HG03520 (cell line): ENCODE data around the gene FBXL13.
"Not testable (repeated sequence)": the region's sequence is repeated elsewhere in the genome, so short reads cannot be mapped to it uniquely, and the experiment has no call there.

ENCODE experiments used
- ATAC-seq: cut with Tn5 transposase; IDR thresholded peaks from one replicate; pipeline ENCODE4 v1.9.1; 2021; ENCODE audit warnings: mild to moderate bottlenecking, moderate library complexity; ENCODE audit not compliant: unreplicated experiment

Gene FBXL13

DNA sequence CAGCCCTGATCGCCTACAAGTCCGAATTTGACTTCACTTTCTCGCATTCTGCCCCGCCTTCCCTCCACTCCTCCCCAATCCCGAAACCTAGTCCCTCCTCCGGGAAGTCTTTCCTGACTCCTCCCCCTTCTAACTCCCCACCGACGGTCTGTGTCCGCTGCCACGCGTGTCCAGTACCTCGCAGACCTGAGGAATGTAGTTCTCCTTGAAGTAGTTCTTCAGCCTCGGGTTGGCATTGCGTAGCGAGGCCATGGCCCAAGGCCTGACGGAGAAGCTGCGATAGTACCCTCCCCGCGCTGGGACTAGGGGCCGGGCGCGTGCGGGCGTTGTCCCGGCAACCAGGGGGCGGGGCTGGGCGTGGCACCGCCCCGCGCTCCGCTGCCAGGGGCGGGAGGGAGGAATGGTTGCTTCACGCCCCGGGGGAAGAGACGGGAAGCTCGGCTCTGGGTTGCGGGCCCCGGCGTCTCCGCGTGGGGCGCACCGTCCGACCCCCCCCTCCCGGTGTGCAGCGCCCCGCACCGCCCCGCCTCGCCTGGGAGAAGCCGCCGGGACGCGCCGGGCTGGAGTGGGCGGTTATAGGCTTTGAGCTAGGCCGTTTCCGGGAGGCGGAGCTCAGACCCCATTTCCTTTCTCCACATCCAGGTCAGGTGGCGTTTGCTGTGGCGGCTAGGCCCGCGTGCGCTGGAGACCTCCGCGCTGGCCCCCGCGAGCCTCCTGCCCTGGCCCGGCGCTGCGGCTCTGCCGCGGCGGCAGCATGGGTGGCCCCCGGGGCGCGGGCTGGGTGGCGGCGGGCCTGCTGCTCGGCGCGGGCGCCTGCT is at the start of gene FBXL13, which contains the start of gene ARMC10:
Gene FBXL13 (minus strand): TSS at position 278 of the 818 bp plus-strand sequence.
Gene ARMC10 (plus strand): TSS at position 622 of the 818 bp plus-strand sequence. CDS start 133 bp downstream, at position 755.
- peak; percentile 87 for ATAC-seq

DNA sequence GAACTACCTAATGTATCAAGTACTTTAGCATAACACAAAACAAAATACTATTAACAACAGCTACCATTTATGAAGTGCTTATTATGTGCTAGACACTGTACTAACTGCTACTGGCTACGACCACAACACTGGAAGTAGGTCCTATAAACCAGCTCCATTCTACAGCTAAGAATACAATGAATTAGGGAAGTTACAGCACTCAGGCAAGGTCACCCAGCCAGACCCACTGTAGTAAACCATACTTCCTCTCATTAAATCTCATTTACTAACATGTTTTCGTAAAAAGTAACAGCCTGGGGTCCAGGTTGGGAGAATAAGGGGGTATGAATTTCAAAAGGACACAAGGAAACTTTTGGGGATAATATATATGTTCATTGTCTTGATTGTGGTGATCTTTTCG is 48.9 kb upstream of the FBXL13 start:
- ATAC-seq, result no peak

DNA sequence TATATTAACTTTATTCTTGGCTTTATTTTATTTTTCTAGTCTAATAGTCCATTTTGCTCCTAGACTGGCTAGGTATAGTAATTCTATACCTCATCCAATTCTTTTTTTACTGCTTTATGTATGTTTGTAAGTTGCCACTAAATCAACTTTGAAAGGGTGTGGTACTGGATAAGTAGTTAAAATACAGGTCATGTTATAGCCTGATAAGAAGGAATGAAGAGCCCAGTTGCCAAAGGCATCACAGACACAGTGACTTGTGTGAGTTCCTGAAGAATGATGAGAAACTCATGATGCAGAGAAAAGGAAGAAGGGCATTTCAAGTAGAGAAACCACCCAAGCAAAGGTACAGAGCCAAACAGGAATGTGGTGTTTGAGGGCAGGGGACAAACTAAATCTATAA is 47.0 kb upstream of the FBXL13 start:
- no peak for ATAC-seq

DNA sequence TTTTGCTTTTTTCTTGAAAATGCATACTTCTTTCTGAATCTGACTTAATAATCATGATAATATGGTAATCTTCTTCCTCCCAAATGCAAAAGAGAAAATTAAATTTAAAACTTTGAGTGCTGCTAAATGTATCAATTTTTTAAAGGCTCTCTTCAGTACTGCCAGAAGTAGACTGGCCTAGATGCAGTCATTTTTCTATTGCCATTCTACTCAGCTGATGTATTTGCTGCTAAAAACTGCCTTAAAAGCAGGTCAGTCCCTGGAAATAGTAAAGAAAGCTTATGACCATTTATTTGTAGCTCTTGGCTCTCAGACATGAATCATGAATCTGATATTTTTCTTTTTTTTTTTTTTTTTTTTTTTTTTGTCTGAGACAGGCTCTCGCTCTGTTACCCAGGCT is 45.8 kb upstream of the FBXL13 start:
- no peak for ATAC-seq

DNA sequence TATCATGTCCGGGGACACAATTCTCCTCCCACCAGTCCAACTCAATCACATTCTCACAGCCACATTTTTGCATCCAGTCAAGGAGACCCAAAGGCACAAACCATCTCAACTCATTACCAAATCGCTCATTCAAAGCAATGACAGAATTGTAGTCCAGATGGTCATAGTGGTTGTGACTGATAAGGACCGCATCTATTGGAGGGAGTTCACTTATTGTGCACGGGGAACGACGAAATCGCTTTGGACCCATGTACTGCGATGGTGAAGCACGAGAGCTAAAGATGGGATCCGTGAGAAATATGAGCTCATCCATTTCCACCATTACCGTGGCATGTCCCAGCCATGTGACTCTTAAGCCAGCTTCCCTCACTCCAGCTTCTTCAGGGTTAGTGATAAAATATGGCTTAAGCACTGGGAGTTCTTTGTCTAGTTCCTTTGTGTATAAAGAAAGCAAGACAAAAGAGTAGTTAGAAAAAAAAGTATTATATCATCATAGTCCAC is 45.2 kb upstream of the FBXL13 start:
- no peak for ATAC-seq

DNA sequence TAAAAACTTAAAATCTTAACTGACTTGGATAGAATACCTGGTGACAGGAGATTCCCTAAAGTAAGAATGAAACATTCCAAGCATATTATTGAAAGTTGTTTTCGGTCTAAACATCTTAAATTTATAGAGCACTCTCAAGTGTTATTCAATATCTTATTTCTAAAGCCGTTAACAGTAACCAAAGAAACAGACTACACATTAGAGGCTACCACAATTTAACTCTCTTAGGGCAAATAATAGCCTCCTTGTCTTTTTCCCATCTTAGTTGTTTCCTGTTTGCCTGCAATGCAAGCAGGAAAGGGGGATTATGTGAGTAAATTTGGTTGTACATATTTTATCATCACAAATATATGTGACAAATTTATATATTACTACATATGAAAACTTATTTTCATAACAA is 42.9 kb upstream of the FBXL13 start:
- ATAC-seq, result no peak

DNA sequence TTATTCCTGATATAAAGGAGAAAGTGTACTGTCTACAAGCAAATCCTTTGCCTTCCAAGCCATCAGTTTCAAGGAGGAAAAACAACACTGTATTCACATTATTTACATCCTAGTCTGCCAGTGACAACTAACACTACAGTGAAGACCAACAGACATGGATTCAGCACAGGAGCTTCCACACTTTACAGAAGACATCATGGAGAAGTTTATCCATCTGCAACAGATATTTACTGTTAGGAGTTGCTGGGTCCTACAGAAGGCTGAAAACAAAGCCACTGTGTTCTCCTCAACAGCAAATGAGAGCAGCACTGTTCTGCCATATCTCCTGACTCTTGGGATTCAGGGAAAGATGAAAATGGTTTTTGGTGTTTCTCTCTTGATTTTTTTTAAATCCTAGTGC is 42.4 kb upstream of the FBXL13 start:
- ATAC-seq, result no peak

DNA sequence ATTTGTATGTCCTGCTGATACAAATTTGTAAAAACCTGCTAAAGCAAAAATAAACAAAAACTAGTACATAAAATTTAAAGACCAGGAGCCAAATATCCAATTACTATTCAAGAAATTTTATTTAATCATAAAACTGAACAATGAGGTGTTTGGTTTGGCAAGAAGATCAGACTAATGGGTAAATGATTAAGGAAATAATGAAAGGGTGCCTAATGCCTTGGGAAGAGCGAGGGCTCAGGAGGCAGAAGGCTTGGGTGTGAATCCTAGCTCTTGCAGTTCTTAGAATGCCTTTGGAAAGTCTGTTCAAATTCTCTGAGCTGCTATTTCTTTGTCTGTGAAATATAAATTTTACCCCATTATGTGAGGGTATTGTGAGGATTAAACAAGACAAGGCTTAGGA is 41.9 kb upstream of the FBXL13 start:
- ATAC-seq, result no peak

DNA sequence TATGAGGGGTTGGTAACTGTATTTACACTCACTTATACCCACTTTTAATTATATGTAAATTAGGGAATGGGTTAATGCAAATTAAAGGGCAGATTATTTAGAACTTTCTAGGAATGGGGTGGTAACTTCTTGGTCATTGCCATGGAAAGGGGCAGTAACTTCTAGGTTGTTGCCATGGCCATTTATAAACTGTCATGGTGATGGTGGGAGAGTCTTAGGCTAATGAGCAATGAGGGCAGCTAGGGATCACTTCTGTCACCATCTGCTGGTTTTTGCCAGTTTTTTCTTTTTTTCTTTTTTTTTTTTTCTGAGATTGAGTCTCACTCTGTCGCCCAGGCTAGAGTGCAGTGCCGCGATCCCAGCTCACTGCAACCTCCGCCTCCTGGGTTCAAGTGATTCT is 41.2 kb upstream of the FBXL13 start:
- no peak for ATAC-seq

DNA sequence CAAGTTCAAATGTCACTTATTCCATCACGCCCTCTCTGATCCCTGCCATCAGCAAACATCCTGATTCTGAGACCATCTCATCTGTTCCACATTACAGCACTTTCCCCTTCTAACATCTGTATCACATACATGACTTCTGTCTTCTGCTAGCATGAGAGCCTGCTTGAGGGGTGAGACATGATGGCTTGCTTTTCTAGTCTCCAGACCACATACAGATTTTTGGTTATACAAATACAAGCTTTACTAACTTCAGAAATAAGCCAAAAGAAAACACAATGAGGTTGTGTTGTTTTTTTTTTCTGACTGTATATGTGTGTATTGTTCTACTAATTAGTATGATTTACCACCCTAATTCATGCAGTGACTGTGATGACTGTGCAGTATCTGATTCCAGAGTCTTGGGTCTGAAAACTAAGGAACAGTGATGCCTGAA is 40.0 kb upstream of the FBXL13 start:
- no peak for ATAC-seq

DNA sequence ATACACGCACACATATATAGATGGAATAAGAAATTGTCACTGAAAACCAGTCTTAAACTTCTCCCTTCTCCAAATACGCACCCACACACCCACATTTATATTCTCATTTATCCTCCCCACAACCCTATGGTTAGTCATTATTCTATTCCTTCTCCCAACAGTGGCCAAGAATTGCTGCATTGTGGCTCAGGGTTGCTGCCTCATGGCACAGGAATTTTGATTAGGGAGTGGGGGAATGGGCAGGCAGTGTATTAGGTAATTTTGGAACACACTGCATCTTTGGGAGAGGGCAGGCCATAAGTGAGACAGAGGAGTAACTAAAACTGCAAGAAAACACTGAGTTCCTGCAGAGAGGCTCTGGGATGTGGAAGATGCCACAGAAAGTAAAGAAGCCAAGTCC is 38.6 kb upstream of the FBXL13 start:
- no peak for ATAC-seq

DNA sequence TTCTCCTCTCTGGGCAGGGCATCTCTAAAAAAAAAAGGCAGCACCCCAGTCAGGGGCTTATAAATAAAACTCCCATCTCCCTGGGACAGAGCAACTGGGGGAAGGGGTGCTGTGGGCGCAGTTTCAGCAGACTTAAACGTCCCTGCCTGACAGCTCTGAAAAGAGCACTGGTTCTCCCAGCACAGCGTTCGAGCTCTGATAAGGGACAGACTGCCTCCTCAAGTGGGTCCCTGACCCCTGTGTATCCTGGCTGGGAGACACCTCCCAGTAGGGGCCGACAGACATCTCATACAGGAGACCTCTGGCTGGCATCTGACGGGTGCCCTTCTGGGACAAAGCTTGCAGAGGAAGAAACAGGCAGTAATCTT is 32.1 kb upstream of the FBXL13 start:
- not testable (repeated sequence) for ATAC-seq

DNA sequence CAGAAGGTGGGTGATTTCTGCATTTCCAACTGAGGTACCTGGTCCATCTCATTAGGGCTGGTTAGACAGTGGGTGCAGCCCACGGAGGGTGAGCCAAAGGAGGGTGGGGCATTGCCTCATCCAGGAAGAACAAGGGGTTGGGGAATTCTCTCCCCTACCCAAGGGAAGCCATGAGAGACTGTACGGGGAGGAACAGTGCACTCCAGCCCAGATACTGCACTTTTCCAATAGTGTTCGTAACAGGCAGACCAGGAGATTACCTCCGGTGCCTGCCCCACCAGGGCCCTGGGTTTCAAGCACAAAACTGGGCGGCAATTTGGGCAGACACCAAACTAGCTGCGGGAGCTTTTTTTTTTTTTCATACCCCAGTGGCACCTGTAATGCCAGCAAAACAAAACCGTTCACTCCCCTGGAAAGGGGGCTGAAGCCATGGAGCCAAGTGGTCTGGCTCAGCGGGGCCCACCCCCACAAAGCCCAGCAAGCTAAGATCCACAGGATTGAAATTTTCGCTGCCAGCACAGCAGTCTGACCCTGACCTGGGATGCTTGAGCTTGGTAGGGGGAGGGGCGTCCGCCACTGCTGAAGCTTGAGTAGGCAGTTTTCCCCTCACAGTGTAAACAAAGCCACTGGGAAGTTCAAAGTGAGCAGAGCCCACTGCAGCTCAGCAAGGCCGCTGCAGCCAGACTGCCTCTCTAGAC is 31.6 kb upstream of the FBXL13 start:
- no peak for ATAC-seq

DNA sequence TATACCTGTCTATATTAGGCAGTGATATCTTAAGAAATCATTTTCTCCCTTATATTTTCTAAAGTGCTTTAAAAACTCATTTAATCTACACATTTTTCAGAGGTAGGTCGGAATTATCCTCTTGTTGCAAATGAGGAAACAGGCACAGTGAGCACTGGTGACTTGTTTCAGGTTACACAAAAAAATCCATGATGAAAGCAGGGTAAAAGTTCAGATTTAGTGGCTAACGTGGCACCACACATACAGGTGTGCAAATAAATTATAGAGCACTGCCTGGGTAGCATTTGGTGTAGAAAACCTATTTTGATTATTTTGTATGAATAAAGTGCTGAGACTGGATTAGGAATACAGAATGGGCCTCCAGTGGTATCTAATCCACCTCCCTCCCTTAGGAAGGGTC is 26.9 kb upstream of the FBXL13 start:
- ATAC-seq, result no peak

DNA sequence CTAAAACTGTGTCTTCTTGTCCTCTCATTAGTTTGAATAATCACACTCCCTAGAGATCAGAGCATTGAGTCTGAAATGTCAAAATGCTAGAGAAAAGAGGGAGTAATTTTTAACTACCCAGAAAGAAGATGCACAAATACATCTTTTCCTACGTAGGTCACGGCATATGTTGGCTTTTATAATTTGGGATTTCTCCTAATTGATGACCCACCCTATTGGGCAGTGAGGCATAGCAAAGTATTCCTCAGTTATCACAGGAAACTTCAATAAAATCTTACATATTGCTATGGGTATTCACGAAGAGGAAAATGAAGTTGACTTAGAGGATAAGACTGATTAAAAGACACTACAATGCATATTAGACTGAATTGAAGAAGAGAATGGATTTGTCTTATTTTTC is 25.8 kb upstream of the FBXL13 start:
- ATAC-seq, result no peak

DNA sequence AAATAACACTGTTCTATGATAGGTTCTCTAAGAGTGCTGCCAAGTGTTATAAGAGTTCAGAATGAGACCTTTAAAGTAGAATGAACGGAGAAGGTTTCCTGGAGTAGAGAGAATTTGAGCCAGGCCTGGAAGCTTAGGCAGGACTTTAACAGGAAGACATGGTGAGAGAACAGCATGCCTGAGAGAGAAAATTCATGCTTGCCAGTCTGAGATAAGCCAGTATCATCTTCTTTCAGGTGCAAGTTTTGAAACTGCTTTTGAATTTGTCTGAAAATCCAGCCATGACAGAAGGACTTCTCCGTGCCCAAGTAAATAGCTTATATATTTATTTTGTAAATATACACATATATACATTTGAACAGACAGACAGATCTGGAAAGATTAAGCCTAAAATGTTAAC is 22.4 kb upstream of the FBXL13 start:
- ATAC-seq, result no peak

DNA sequence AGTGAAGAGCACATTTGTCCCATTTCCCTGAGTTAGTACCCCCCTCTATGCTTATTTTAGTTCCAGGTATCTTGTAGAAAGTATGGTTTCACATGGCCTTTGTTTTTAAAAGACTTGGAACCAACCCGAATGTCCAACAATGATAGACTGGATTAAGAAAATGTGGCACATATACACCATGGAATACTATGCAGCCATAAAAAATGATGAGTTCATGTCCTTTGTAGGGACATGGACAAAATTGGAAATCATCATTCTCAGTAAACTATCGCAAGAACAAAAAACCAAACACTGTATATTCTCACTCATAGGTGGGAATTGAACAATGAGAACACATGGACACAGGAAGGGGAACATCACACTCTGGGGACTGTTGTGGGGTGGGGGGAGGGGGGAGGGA is 21.0 kb upstream of the FBXL13 start:
- not testable (repeated sequence) for ATAC-seq

DNA sequence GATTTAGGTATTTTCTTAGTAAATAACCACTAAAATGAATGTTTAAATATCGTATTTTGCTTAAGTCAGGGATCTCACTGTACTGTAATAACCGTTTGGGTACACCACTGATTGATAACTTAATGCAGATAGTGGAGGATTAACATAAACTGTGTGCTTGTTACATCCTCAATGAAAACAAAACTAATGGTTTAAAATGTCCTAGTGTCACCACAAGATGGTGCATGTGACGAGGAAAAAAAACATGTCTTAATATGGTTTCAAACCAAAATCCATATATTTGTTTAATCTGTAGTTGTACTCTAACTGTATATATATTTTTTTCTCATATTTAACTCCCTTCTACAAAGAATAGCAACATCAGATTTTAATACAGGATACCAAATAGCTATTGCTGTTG is 19.5 kb upstream of the FBXL13 start:
- no peak for ATAC-seq

DNA sequence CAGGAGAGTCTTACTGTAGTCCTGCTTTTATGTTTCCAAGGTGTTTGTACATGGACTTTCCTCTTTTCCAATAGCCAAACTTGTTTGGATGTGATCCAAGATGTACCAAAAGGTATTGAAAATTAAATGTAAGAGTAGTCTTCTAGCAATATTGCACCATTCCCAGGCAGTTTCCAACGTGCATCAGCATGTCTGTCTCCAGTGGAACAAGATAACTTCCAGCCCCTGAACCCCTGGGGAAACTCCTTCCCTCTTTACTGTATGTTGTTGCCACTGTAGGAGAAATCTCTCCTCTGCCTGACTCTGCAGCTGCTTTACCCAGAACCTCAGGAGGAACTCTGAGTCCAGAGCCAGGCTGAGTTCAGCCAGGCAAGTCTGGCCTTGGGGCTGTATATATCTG is 18.8 kb upstream of the FBXL13 start:
- ATAC-seq, result no peak

DNA sequence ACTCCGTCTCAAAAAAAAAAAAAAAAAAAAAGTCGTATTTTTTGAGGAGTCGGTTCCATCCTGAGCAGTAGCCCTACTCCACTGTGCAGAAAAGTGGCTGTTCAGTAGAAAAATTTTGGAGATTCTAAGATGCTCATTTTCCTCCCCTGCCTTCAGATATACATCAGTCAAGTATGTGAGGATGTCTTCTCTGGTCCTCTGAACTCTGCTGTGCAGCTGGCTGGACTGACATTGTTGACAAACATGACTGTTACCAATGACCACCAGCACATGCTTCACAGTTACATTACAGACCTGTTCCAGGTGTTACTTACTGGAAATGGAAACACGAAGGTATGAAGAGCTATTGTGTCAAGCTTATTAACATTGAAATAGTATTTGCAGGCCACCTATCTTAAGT is 17.7 kb upstream of the FBXL13 start:
- ATAC-seq, result not testable (repeated sequence)

DNA sequence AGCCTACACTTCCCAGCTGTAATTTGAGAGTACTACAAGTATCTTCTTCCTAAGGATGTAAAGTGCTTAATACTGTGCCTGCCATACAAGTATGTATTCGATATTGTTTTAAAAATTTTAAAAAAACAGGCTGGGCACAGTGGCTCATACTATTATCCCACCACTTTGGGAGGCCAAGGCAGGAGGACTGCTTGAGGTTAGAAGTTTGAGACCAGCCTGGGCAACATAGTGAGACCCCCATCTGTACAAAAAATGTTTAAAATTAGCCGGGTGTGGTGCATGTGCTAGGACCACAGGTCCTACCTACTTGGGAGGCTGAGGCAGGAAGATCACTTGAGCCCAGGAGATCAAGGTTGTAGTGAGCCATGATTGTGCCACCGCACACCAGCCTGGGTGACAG is 8.6 kb upstream of the FBXL13 start:
- no peak for ATAC-seq

DNA sequence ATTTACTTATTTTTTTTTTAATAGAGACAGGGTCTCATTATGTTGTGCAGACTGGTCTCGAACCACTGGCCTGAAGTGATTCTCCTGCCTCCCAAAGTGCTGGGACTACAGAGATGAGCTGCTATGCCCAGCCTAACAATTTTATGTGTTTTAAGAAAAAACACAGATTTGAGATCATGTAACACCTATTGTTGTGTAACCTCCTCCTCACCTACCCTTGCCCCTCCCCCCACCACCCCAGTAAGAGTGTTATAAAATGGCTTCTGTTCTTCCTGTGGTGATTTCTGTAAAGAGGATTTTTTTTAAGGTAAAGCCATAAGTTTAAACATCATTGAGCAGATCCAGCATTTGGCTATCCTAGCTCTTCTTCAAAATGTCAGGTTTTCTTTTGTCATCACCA is 7.9 kb upstream of the FBXL13 start:
- ATAC-seq, result no peak
